Measurements from ENCODE around the gene SNX25.
"Not testable (repeated sequence)": the region's sequence is repeated elsewhere in the genome, so short reads cannot be mapped to it uniquely, and the experiment has no call there.

Gene SNX25

GRCh38 chr4:185209031-185209851 lies at the start of gene SNX25:
Gene SNX25, plus strand, starts transcription at chr4:185209598. Its CDS starts 229 bp downstream, at chr4:185209827.
- DNase-seq = peak; percentile 71

GRCh38 chr4:185165605-185166063 lies 43.8 kb upstream of the SNX25 start:
- no peak for DNase-seq

GRCh38 chr4:185167234-185167633 lies 42.2 kb upstream of the SNX25 start:
- DNase-seq = peak; percentile 53

GRCh38 chr4:185171373-185172071 lies 37.9 kb upstream of the SNX25 start:
- no peak for DNase-seq

GRCh38 chr4:185179488-185179887 lies 29.9 kb upstream of the SNX25 start:
- DNase-seq = no peak

- DNase-seq = no peak
These were observed 27.2 kb upstream of the SNX25 start for GRCh38 chr4:185182239-185182638.

GRCh38 chr4:185183622-185184281 lies 25.6 kb upstream of the SNX25 start:
- peak; percentile 90 for DNase-seq

GRCh38 chr4:185186769-185187168 lies 22.6 kb upstream of the SNX25 start:
- DNase-seq = no peak

- peak; percentile 49 for DNase-seq
These were observed 19.6 kb upstream of the SNX25 start for GRCh38 chr4:185189606-185190305.

GRCh38 chr4:185190306-185190856 lies 19.0 kb upstream of the SNX25 start:
- peak; percentile 72 for DNase-seq

- no peak for DNase-seq
These were observed 17.3 kb upstream of the SNX25 start for GRCh38 chr4:185192059-185192458.

- DNase-seq = no peak
These were observed 14.2 kb upstream of the SNX25 start for GRCh38 chr4:185194924-185195888.

GRCh38 chr4:185196437-185196836 lies 13.0 kb upstream of the SNX25 start:
- DNase-seq = no peak

- not testable (repeated sequence) for DNase-seq
These were observed 11.2 kb upstream of the SNX25 start for GRCh38 chr4:185198189-185198588.

GRCh38 chr4:185201977-185202962 lies 7.1 kb upstream of the SNX25 start:
- DNase-seq = peak; percentile 79

- peak; percentile 60 for DNase-seq
These were observed 6.4 kb upstream of the SNX25 start for GRCh38 chr4:185202984-185203485.

- peak; percentile 86 for DNase-seq
These were observed 5.7 kb upstream of the SNX25 start, which contains the start of gene CFAP97 for GRCh38 chr4:185203486-185204237. Gene CFAP97, minus strand, starts transcription at chr4:185204000. Its CDS starts 12,804 bp downstream, at chr4:185191196.

- peak; percentile 34 for DNase-seq
These were observed 5.0 kb upstream of the SNX25 start for GRCh38 chr4:185204238-185204910.

Measured in hematopoietic multipotent progenitor cell treated with erythropoietin and hydrocortisone succinate and interleukin-3 and kit ligand, for 8 days (in vitro differentiated cells).